Brain pericyte (primary cell): ENCODE results near the gene WASF1.
"Not testable (repeated sequence)": the region's sequence is repeated elsewhere in the genome, so short reads cannot be mapped to it uniquely, and the experiment has no call there.

ENCODE experiments used
- DNase-seq: peaks from one replicate; pipeline ENCODE4 v3.0.0-alpha.2; 2012; ENCODE audit warnings: low read depth, low spot score

Gene WASF1

GRCh38 chr6:110173506-110174132, 5.9 kb downstream of the WASF1 start:
- DNase-seq = no peak

GRCh38 chr6:110170081-110170480, 9.4 kb downstream of the WASF1 start:
- DNase-seq = no peak

DNA sequence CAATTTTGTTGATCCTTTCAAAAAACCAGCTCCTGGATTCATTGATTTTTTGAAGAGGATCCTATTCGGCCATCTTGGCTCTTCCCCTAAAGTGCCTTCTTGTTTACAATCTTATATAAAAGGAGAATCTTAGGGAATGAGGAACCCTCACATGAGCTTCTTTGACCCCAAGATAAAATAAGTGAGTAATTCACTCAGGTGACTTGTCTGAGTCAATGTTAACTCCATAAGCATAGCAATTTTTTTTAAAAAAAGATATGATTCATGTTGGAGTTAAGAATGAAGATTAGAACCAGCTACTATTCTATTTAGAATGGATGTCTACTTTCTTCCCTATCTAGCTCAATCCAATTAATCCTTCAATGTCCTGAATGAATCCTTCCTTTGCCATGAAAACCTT, 21.0 kb downstream of the WASF1 start:
- no peak for DNase-seq

DNA sequence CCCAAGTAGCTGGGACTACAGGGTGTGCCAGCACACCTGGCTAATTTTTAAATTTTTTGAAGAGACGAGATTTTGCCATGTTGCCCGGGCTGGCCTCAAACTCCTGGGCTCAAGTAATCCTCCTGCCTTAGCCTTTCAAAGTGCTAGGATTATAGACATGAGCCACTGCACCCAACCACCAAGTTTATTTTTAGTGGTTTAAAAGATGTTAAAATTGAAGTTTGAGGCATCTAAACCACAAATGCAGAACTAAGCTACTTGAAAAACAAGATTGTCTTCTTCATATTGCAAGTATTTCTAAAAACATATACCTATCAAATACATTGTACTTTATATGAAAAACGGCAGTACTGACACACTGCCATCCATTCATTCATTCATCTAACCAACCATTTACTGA, 31.6 kb downstream of the WASF1 start:
- DNase-seq = no peak

GRCh38 chr6:110140650-110141049, 38.8 kb downstream of the WASF1 start:
- no peak for DNase-seq

DNA sequence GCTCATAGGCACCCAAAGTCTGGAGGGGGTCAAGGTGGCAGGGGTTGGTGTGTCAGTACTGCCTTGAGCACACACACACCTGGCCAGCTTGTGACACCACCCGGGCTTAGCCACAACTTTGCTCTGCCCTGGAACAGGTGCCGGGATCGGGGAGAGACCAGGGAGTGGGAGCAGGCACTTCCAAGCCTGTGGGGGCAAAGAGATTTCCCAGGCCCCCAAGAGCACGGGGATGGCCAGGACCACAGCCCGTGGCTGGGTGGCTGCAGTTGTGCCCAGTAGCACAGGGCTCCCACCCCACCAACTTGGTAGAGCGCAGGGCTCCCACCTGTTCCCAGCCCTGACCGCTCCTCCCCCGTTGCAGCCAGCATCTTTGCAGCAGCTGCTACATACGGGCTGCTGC, 40.4 kb downstream of the WASF1 start:
- DNase-seq = no peak

DNA sequence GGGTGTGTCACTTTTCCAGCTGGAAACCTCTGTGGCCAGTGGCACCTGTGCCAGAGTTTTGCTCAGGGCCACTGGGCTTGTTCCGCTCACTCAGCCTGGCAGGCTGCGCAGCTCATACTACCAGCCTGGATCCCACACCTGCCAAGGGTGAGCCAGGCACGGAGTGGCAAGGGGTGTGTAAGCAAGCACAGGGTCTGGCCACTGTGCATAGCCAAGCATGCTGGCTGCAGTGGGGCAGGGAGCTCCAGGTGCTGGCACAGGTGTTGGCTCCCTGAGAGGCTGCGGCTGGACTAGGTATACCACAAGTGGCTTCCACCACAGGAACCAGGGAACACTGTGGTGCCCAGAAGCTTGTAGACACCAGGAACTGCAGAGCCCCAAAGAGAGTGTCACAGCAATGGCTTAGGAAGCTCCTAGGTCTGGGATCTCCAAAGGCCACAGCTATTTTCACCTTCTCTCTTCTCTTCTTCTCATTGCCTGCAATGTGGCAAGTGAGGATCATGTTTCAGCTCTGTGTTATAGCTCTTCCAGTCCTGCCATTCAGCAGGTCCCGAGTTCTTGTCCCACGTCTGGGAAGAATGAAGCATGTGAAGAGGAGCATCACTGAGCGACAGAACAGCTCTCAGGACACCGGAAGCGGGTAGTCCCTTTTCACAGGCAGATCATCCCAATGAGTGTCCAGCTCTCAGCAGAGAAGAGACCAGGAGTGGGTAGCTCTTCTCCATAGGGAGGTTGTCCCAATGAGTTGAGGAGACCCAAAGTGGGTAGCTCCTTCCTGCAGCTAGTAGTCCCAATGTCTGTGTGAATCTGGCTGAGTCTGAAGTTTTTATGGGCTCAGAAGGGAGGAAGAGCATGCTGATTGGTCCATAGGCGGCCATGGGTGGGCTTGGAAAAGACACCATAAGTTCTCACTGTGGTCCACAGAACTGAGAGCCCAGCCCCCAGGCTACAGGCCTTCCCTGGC, 41.3 kb downstream of the WASF1 start:
- no peak for DNase-seq

- no peak for DNase-seq
Measured at GRCh38 chr6:110130362-110130761, 49.1 kb downstream of the WASF1 start.

DNA sequence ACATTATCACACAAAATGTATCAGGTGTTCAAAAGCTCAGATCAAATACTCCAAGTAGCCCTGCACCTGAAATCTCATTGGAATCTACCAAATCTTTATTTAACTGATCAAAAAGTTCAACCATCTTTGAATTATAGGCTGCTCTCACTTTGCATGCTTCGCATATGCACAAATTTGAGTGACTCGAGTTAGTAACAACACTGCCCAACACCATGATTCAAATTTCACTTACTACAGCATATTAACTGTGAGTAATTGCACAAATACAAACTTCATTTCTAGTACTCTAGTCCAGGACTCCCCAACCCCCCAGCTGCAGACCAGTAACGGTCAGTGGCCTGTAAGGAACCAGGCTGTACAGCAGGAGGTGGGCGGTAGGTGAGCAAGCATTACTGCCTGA, 51.1 kb downstream of the WASF1 start:
- no peak for DNase-seq

GRCh38 chr6:110125361-110125760, 54.1 kb downstream of the WASF1 start:
- no peak for DNase-seq

GRCh38 chr6:110121655-110122054, 57.8 kb downstream of the WASF1 start:
- not testable (repeated sequence) for DNase-seq

DNA sequence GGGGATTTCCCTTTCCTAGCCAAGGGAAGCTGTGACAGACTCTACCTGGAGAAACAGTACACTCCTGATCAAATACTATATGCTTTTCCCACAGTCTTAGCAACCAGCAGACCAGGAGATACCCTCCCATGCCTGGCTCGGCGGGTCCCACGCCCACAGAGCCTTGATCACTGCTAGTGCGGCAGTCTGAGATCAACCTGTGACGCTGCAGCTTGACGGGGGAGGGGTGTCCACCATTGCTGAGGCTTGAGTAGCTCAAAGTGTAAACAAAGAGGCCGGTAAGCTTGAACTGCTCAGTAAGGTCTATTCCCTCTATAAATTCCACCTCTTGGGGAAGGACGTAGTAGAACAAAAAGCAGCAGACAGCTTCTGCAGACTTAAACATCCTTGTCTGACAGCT, 63.2 kb downstream of the WASF1 start:
- DNase-seq = no peak

- DNase-seq = no peak
Measured at GRCh38 chr6:110114004-110114403, 65.5 kb downstream of the WASF1 start.

DNA sequence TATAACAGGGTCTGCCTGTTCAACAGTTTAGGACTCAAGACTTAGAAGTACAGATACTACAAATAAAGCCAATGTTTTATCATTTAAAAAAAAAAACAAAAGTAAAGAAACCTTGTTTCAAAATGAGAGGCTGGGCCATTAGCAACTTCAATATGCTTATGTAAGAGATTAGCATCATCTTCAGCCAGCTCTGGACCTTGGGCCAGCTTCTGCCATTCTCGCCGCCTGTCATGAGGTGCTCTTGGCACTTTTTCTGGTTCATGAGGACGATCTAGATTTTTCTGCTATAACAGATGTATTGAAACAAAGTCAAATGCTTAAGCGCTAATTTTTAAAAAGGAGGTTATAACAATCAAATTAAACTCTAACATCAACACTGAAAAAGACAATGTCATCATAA, 74.2 kb downstream of the WASF1 start:
- DNase-seq = no peak

- no peak for DNase-seq
Measured at GRCh38 chr6:110103260-110103659, 76.2 kb downstream of the WASF1 start.

DNA sequence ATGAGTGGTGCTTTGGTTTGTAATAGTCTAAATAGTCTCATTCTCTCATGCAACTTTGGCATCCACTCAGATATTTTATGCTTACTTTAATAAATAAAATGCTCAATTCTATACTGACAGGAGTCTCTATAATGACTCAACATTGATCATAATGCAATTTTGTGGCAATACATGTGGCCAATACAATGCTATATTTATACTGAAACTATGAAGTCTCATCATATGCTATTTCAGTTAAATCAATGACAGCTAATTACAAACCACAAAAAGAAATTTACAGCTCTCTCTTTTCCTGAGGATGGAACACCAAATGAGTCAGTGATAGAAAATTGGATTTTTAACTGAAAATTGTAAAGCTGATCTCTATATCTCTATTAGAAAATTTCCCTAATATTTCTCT, 77.1 kb downstream of the WASF1 start:
- DNase-seq = no peak

- no peak for DNase-seq
Measured at GRCh38 chr6:110101885-110102284, 77.6 kb downstream of the WASF1 start.

- no peak for DNase-seq
Measured at GRCh38 chr6:110098511-110099116, 80.9 kb downstream of the WASF1 start.

- no peak for DNase-seq
Measured at GRCh38 chr6:110097443-110097842, 82.0 kb downstream of the WASF1 start.

DNA sequence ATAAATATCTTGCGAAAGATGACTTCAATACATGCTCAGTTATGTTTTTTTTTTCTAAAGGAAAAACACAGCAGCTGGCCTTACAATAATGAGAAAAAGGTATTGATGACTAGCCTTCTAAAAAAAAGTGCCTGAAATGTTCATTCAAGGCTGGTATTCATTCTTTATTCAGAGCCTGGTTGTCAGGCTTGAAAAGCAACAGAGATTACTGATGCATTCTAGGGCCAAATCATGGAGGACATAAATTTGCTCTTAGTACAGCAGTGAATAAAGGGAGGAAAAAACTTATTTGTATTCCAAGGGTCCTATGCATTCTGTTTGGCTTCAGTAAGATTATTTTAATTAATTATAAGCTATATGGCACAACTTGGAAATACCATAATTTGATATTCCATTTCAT, 83.5 kb downstream of the WASF1 start:
- DNase-seq = no peak

GRCh38 chr6:110095101-110095500, 84.4 kb downstream of the WASF1 start:
- no peak for DNase-seq

DNA sequence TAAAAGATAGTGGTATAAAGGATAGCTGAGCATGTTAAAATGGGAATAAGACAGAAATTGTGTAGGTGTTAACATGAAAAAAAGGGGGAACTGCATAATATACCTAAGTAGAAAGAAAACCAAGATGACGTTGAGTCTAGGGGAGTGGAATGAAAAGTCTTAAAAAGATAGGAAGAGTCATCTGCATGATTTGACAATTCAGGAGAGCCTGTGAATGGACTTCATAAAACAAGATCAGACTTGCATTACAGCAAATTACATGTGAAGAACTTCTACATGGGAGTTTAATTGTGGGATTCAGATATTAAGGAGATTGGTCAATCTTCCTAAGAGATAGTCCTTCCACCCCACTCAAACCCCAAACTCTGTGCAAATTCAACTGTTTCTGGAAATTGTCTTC, 85.5 kb downstream of the WASF1 start:
- no peak for DNase-seq

DNA sequence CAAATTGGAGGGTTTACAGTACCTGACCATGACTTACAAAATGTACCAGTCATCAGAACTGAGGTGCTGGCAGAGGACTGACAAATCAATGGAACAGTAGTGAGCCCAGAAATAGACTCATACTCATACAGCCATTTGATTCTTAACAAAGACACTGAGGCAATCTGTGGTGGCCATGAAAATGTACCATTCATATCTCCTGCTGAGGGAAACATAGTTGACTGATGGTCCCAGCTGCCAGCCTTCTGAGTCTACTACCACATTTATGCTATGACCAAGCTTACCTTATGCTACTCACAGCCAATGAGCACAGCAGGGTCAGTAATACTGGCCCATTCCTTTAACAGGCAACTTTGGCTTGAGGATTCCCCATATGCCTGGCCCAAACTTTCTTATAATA, 88.6 kb downstream of the WASF1 start:
- no peak for DNase-seq
